Right renal pelvis (tissue), 4 donors: Measurements from ENCODE around the gene C9orf72. TPM values are rescaled to one million over a fixed set of nuclear protein-coding genes. Genes with fewer than 3 reads are reported as not detected.
"Not testable (repeated sequence)": the region's sequence is repeated elsewhere in the genome, so short reads cannot be mapped to it uniquely, and the experiment has no call there.

Experiments
- DNase-seq, 4 donors: peaks; one replicate each; pipeline ENCODE4 v3.0.0-alpha.2; 2013; ENCODE audit warnings: low read depth in 4 of 4, low spot score in 3 of 4, missing footprints in 1 of 4
- polyA plus RNA-seq, 4 donors: library from polyadenylated mRNA; unstranded; fragments of 120-200 nt; gene quantifications; one replicate each; pipeline ENCODE4 v1.2.1, GENCODE V29; 2013; ENCODE audit not compliant: insufficient read length in 4 of 4

C9orf72 gene, protein sequence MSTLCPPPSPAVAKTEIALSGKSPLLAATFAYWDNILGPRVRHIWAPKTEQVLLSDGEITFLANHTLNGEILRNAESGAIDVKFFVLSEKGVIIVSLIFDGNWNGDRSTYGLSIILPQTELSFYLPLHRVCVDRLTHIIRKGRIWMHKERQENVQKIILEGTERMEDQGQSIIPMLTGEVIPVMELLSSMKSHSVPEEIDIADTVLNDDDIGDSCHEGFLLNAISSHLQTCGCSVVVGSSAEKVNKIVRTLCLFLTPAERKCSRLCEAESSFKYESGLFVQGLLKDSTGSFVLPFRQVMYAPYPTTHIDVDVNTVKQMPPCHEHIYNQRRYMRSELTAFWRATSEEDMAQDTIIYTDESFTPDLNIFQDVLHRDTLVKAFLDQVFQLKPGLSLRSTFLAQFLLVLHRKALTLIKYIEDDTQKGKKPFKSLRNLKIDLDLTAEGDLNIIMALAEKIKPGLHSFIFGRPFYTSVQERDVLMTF
- polyA plus RNA-seq = 10 to 100 TPM; 21.1 to 22.1 (median 21.6) TPM

DNA sequence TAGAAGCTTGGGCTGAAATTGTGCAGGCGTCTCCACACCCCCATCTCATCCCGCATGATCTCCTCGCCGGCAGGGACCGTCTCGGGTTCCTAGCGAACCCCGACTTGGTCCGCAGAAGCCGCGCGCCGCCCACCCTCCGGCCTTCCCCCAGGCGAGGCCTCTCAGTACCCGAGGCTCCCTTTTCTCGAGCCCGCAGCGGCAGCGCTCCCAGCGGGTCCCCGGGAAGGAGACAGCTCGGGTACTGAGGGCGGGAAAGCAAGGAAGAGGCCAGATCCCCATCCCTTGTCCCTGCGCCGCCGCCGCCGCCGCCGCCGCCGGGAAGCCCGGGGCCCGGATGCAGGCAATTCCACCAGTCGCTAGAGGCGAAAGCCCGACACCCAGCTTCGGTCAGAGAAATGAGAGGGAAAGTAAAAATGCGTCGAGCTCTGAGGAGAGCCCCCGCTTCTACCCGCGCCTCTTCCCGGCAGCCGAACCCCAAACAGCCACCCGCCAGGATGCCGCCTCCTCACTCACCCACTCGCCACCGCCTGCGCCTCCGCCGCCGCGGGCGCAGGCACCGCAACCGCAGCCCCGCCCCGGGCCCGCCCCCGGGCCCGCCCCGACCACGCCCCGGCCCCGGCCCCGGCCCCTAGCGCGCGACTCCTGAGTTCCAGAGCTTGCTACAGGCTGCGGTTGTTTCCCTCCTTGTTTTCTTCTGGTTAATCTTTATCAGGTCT lies at the start of gene C9orf72:
TSS of gene C9orf72 (minus strand) at position 564 of the 716 bp plus-strand sequence. CDS start 6,361 bp downstream, outside the sequence.
- peak in 1 of 4 donors; percentile 66 for DNase-seq

GRCh38 chr9:27622693-27623340 lies 49.5 kb upstream of the C9orf72 start:
- no peak for DNase-seq

- no peak for DNase-seq
Measured at GRCh38 chr9:27619743-27620142, 46.5 kb upstream of the C9orf72 start.

DNA sequence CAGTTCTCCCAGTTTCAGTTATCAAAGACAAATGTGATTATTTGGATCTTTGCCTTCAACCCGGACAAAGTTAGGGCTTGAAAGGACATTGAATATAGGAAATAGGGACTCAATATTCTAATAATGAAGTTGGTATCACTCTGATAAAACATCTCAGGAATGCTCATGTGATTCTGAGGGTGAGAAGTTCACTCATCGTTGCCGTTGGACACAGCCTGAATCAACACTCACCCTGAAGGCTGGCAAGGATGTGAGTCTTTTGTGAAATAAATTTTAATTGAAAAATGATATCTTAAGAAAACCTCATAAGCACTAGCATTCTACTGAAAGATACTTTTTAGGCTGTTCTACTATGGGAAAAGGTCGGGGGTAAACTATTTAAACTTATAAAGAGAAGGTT lies 44.8 kb upstream of the C9orf72 start:
- no peak for DNase-seq

- DNase-seq = no peak
Measured at GRCh38 chr9:27614551-27614950, 41.3 kb upstream of the C9orf72 start.

GRCh38 chr9:27612036-27612435 lies 38.8 kb upstream of the C9orf72 start:
- DNase-seq = not testable (repeated sequence)

DNA sequence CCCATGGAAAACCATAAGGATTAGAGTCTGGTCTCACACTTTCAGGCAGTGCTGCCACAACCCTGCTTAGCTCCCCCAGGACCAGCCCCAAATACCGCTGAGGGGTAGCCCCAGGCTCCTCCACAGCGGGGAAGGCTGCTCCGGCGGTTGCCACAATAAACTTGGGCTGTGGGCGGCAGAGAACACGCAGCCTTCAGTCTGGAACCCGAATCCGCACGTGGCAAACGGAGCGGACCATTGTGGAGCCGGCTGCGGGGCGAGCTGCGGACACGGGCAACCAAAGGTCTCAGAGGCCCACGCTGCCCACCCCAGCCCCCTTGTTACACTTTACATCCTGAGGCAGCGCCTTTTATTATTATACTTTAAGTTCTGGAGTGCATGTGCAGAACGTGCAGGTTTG lies 37.3 kb upstream of the C9orf72 start:
- DNase-seq = no peak

GRCh38 chr9:27602954-27603353 lies 29.7 kb upstream of the C9orf72 start:
- DNase-seq = no peak

GRCh38 chr9:27602142-27602861 lies 29.0 kb upstream of the C9orf72 start:
- DNase-seq = no peak

- DNase-seq = no peak
Measured at GRCh38 chr9:27601396-27601795, 28.1 kb upstream of the C9orf72 start.

- no peak for DNase-seq
Measured at GRCh38 chr9:27600256-27600655, 27.0 kb upstream of the C9orf72 start.

GRCh38 chr9:27599870-27600238 lies 26.6 kb upstream of the C9orf72 start:
- no peak for DNase-seq

- no peak for DNase-seq
Measured at GRCh38 chr9:27599102-27599869, 26.0 kb upstream of the C9orf72 start.

DNA sequence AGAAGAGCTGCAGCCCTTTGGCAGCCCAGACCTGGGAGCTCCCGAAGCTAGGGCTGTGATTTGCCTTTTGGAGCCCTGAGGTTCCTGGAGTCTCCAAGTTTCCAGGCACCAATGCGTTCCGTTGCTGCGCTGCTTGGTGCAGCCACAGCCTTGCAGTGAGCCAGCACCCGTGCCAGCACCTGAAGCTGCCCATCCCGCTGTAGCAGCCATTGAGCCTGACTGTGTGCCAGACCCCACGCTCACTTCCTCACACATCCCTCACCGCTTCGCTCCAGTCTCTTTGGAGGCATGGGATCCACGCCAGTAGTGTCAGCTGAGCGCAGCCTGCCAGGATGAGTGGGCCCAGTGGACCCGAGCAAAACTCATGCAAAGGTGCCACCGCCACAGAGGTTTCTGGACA lies 22.5 kb upstream of the C9orf72 start:
- no peak for DNase-seq

GRCh38 chr9:27591672-27592071 lies 18.4 kb upstream of the C9orf72 start:
- no peak for DNase-seq

- DNase-seq = no peak
Measured at GRCh38 chr9:27591093-27591492, 17.8 kb upstream of the C9orf72 start.

GRCh38 chr9:27590651-27591050 lies 17.4 kb upstream of the C9orf72 start:
- DNase-seq = no peak

GRCh38 chr9:27589462-27589861 lies 16.2 kb upstream of the C9orf72 start:
- no peak for DNase-seq

DNA sequence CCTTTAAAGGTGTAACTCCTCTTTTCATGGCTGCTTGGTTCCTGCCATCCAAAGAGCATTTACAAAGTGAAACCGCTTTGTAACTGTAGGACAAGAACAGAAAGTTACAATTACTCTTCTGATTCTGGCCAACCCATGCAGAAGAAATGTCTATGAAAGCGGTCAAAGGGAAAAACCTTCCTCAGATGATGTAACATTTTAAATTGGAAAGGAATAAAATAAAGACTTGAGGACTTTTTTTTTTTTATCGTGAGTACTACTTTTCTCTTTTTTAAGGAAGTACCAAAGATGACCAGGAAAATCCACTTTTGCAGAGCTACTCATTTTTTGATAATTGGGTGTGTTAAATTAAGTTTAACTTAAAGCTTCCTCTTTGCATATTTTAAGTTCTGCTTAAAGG lies 13.0 kb upstream of the C9orf72 start:
- DNase-seq = no peak

GRCh38 chr9:27584931-27585330 lies 11.7 kb upstream of the C9orf72 start:
- DNase-seq = no peak
